Activated CD4-positive, alpha-beta T cell treated with anti-CD3 and anti-CD28 coated beads, Interleukin-2, amount 50 U/mL, for 1 hour (primary cell): ENCODE results near the gene KLHL25.

Experiments used
- DNase-seq: peaks from one replicate; pipeline ENCODE4 v3.0.0-alpha.2; 2020

KLHL25 gene

DNA sequence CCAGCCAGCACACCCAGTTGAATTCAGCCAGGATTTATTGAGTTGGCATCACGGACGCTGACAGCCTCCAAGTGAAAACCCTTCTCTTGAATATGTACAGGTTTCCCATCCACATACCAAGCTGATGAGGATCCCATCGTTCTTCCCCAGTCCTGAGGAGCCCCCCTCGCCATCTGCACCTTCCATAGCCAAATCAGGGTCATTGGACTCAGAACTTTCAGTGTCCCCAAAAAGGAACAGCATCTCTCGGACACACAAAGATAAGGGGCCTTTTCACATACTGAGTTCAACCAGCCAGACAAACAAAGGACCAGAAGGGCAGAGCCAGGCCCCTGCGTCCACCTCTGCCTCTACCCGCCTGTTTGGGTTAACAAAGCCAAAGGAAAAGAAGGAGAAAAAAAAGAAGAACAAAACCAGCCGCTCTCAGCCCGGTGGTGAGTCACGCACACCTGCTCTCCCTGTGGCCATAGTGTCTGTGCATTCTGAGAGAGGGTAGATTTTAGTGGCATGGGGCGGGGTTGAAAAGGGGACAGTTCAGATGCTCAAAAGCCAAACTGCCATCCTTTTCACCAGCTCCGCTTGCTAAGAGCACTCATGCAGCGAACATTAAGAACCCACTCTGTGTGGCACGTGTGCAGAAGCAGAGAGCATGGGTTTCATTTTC, 51.2 kb downstream of the KLHL25 start:
- no peak for DNase-seq

DNA sequence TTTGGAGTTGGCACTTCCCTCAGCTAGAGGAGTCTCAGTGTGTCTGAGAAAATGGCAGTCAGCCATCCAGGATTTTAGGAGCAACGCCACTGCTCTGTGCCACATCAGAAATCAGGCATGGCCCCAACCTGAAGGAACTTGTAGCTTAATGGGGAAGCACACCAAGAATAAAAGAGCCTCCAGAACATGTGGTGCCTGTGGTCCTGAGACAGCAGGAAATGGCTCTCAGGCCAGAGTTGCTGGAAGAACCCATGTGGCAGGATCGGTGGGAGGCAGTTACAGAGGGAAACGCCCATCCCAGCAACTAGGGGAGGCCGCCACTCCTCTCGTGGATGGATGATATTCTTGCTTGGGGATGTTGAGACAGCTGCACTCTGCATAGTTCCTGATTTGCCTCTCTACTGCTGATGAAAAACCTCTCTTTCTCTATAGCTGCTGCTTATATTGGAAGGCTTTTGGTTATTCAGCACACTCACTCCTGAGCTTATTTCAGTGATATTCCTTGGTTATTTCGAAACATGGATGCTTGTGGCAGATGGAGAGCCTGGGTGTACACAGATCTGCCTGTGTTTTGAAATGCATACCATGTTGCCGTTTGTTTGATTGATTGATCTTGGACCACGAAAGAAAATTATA, 52.4 kb downstream of the KLHL25 start:
- no peak for DNase-seq

DNA sequence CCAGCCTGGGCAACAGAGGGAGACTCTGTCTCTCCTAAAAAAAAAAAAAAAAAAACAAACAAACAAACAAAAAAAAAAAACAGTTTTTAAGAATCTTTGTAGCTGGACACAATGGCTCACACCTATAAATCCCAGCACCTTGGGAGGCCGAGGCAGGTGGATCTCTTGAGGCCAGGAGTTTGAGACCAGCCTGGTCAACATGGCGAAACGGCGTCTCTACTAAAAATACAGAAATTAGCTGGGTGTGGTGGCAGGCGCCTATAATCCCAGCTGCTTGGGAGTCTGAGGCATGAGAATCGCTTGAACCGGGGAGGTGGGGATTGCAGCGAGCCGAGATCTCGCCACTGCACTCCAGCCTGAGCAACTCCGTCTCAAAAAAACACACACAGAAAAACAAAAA, 53.1 kb downstream of the KLHL25 start:
- no peak for DNase-seq

DNA sequence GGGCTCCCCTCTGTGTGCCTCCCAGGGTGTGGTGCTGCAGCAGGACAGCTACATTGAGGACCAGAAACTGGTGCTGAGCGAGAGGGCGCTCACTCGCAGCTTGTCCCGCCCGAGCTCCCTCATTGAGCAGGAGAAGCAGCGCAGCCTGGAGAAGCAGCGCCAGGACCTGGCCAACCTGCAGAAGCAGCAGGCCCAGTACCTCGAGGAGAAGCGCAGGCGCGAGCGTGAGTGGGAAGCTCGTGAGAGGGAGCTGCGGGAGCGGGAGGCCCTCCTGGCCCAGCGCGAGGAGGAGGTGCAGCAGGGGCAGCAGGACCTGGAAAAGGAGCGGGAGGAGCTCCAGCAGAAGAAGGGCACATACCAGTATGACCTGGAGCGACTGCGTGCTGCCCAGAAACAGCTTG, 53.7 kb downstream of the KLHL25 start:
- DNase-seq = no peak

DNA sequence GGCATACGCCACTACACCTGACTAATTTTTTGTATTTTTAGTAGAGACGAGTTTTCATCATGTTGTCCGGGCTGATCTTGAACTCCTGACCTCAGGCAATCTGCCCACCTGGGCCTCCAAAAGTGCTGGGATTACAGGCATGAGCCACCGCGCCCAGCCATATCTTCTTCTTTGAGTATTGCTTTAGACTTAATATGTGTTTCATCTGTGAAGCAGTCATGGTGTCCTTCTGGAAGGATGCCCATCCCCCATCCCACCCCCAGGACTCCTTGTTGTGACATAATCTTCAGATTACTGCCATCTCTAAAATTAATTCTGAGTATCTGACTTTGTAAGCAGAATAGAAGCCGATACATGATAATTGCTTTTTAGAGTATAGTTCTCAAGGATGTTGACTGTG, 57.7 kb downstream of the KLHL25 start:
- DNase-seq = no peak

DNA sequence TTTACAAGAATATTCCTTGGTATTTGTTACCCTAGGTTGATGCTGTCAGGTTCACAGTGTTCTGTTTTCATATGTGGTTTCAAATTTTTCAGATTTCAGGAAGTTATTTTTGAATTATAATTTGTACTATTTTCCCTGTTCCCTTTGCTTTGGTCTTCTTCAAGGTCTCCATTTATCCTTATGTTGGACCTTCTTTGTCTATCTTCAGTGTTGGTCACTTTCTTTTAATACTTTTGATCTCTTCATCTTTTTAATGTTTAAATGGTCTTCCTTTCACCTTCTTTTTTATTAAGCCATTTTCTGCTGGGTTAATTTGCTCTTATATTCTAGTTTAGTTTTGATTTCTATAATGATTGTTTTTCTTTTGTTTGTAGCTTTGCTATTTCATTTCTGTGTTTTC, 61.3 kb downstream of the KLHL25 start:
- no peak for DNase-seq

DNA sequence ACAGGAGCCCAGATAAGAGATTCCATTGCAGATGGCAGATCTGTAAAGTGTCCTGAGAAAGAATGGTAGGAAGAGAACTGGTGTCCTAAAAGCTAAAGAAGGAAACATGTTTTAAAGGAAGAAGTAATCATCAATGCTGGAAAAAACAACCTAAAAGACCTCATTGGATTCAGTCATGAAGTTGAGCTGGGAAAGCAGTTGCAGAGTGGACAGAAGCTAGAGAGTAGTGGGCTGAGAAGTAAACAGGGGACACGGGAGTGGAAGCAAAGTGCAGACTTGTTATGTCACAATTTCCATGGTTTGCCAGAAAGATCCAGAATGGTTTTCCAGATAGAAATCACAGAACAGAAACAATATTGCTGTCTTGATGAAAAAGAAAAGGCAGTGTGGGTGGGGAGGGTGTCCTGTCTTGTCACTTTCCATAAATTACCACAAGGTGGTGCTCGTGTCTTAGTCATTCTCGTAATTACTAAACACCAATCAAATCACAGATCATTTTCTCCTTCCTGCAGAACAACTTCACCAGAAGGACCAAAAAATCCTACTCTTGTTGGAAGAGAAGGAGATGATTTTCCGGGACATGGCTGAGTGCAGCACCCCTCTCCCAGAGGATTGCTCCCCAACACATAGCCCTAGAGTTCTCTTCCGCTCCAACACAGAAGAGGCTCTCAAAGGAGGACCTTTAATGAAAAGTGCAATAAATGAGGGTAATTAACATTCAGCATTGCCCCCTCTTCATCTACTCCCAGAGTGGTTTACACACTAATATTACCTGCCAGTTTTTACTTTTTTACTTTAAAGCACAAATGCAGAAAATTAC, 64.5 kb downstream of the KLHL25 start:
- peak; percentile 35 for DNase-seq

DNA sequence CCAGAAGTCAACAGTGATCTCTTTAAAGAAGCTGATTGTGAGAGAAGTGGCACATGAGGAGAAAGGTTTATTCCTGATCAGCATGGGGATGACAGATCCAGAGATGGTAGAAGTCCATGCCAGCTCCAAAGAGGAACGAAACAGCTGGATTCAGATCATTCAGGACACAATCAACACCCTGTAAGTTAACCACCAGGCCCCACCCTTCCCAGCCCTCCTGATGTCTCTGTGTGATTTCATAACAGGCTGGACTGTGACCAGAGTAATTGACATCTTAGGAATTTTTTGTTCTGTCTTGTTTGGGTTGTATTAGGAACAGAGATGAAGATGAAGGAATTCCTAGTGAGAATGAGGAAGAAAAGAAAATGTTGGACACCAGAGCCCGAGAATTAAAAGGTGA, 67.7 kb downstream of the KLHL25 start:
- no peak for DNase-seq

DNA sequence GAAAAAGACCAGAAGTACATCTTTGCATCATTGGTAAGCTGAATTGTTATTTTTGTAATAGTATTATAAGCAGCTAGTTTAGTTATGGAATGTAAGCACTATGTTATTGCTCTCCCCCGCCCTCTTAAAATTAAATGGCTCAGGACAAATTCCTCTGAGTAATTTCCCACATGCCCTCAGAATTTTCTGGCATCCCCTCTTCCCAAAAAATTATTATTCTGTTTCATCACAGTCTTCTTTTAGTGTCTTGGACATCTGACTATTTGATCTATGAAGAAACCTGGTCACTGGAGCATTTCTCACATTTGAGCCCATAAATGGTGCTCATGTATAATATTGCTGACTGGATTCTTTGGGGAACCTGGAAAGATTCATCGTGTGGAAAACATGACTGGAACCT, 68.3 kb downstream of the KLHL25 start:
- no peak for DNase-seq

DNA sequence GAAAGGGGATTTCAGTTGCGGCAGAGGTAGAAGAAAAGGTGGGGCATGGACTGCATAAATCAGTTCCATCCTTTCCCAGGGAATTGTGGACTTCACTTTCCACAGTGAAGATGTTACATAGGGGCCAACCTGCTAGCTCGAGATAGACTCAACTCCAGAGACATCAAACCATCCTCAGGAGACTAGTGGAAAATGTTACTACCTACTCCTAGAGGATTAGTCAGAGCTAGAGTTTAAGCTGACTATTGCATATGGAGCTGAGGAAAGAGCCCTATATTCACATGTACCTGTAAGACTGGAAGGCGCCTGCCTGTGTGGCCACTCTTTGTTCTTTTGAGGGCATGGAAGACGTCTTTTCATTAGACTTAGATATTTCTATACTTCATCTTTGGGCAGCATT, 69.2 kb downstream of the KLHL25 start:
- no peak for DNase-seq

DNA sequence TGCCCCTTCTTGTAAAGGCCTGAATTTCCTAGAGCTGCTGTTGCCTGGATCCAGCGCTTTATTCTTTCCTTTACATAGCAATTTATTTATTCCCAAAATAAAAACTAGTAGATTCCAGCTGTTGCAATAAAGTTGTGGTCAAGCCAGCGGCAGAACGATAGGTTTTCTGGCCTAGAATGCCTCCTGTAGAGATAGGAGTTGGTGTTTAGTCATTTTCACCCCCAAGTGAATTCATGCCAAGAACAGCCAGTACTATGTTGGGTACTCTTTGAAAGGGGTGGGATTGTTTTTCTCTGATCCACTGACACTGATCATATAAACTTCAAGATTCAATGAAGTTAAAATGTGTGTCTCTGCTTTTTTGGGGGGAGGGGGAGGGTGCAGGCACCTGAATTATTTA, 69.7 kb downstream of the KLHL25 start:
- no peak for DNase-seq

DNA sequence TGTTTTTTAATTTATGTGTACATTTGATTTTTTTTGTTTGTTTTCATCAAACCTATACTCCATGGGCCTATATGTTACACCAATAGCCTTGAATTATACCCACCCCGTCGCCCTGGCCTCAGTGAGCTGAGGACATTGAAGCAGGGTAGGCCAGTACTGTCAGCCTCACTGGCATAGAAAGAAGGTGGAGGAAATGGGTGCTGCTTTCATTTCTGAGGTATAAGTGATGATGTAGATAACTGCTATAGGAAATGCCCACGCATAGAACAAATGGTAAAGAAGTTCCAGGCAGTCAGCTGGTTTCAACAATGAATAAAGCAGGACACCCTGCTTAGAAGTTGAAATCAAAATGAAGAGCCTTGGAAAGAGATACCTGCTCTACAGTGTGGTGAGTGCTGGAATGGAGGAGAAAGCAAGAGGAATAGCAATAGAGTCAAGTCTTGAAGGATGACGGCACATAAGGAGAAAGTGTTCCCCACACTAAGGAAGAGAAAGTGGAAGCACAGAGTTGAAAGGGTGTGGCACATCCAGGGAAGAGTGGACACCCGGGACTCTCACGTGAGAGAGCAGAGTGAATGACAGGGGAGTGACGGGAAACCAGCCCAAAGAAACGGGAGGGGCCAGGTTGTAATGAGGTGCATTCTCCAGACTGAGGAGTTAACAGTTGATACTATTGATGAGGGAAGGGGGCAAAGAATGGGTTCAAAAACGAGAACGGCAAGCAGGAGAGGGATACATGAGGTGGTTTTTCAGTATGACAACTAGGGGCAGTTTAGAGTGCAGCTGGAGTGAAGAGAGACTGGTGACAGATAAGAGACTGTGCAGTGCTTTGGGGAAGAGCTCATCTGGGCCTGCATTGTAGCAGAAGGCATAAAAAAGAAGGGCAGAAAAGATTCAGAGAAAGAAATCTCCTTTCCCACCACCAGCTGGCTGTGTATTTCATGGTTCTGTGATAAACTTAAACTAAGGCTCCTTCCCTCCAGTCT, 70.5 kb downstream of the KLHL25 start:
- no peak for DNase-seq

DNA sequence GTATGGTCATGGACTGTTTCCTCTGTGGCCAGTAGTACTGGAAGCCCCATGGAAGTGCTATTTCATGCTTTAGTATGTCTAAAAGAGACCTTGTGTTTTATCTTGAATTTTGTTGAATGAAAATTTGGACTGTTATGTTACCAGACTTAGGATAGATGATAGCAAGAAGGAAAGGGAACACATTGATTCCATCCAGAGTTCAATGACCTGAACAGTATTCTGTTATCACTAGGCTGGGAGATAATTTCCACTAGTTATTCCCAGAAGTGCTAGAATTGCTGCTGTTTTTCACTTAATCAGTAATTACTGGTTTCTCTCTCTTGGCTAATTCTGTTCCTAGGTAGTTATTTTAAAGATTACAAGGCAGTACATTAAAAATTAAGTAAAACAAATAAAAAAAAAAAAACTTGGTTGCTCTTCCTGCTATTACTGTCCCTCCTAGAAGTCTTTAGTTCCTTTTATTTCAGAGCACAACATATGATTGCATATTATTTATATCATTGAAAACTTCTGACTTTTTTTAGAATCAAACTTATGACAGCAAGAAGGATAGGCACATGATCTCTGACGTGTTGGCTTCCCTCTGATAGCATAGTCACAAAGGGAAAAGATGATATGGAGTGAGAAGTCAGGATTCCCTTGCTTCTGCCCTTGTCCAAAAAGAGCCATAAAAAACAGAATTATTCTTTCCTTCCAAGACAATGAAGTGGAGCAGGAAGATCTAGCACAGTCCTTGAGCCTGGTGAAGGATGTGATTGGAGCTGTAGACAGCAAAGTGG, 72.2 kb downstream of the KLHL25 start:
- DNase-seq = no peak

DNA sequence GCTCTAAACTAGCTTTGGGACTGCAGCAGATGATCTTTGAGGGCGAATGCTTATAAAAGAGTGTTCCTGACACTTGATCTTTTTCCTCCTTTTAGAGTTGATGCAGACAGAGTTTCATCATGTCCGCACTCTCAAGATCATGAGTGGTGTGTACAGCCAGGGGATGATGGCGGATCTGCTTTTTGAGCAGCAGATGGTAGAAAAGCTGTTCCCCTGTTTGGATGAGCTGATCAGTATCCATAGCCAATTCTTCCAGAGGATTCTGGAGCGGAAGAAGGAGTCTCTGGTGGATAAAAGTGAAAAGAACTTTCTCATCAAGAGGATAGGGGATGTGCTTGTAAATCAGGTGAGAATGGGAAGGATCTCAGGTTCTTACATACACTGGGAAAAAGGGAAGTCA, 75.7 kb downstream of the KLHL25 start:
- DNase-seq = no peak

DNA sequence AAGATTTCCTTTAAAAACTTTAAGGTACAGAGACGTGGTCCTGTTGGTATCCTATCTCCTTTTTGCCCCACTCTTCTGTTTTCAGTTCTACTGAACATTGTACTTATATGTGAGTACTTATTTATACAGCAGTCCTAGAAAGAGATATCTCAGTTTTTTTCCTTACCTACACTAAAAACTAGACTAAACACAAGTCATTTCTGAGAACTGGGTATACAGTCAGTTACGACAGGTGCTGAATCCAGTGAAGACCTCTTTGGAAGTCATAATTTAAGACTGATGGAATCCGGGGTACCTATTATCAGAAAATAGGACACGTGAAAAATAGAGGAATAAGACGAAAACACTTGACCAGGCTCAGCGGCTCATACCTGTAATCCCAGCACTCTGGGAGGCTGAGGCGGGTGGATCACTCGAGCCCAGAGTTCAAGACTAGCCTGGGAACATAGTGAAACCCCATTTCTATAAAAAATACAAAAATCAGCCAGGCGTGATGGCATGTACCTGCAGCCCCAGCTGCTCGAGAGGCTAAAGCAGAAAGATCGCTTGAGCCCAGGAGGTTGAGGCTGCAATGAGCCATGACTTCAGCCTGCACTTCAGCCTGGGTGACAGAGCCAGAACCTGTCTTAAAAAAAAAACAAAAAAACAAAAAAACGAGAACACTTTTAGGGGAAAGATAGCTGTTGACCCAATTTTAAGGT, 76.3 kb downstream of the KLHL25 start:
- no peak for DNase-seq

DNA sequence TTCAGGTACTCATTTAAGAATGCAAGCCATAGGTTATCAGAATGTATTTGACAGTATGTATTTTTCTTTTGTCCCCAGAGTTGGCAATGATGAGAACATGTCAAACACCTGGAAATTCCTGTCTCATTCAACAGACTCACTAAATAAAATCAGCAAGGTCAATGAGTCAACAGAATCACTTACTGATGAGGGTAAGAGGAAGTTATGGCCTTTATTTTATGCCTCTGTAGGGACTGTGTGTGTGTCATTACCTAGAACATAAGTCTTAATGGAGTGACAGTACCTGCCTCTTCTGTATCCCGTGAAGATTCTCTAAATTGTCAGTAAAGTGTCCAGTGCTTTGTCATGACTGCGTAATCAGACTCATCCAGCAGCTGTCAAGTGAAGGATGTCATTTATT, 77.5 kb downstream of the KLHL25 start:
- DNase-seq = no peak

DNA sequence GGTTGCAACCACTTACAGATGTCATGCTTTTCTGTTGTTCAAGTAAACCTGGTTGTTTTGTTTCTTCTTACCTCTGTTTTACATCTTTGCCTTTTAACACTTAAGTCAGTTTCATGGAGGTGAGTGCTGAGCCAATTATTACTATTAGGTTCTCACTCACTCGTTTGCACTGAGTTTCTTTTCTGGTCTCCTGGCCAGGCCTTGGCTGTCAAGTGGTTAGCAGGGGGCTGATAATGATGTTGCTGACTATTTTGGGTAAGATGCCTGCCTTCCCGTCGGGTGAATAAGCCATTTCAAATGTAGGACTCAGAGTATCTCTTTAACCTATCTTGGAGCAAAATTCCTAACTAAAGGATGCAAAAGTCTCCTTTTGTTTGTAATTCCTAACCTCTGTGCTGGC, 78.5 kb downstream of the KLHL25 start:
- DNase-seq = no peak

DNA sequence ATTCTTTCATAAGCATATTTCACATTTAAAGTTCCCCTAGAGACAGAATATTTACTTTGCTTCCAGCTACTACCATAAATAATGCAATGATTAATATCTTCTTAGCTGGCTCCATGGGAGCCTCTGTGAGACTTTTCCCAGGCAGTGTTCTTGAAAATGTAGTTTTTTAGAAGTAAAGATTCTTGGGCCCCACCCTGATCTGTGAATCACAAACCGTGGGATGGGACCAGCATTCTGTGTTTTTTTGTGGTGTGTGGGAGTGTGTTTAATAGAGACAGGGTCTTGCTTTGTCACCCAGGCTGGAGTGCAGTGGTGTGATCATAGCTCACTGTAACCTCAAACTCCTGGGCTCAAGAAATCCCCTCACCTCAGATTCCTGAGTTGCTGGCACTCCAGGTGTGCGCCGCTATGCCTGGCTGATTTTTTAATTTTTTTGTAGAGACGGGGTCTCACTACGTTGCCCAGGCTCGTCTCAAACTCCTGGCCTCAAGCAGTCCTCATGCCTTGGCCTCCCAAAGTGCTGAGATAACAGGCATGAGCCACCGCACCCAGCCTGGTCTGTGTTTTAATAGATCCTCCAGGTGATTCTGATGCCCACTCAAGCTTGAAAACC, 83.0 kb downstream of the KLHL25 start:
- DNase-seq = no peak

DNA sequence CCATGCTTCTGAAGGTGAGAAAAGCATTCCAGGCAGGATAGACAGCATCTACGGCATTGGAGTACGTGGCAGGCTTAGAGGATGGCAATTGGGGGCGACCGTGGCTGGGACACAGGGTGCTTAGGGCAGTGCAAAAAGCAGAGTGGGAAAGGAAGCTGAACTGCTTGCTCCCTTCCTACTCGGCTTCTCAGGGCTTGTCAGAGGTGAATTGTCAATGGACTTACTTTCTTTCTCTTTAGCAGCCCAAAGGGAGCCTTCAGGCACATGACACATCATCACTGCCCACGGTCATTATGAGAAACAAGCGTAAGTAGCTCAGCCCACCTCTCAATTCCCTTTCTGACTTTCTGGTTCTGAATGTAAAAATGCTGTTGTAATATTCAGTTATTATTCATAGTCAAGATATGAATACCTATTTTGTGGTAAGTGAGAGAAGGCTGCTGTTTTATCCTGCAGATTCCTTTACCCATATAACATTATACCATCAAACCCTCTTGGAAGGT, 84.3 kb downstream of the KLHL25 start:
- DNase-seq = no peak
